ENCODE measurements around the gene LRRC1. TPM values are rescaled to one million over a fixed set of nuclear protein-coding genes. Genes with fewer than 3 reads are reported as not detected.

LRRC1 gene
- total and polyA plus RNA-seq, 8 donors, result 2.9 to 50.4 (median 12.2) TPM

GRCh38 chr6:53874964-53875363, 80.2 kb downstream of the LRRC1 start:
- Histone ChIP-seq H3K36me3 (peaks cover 0 to 8% (median 0%) of the 10 kb centered on the region in 4 donors), H3K4me1 (peaks cover 0 to 7% (median 3%) of the 10 kb centered on the region in 4 donors), H3K27me3 (no peaks in the 10 kb centered on the region), H3K9me3 (no peaks in the 10 kb centered on the region), H3K27ac (no peak overlapping the region), H3K4me3 (no peak overlapping the region)
- 93 to 99% (median 96%) methylated on average over 2 of the region's 2 CpGs for WGBS, 5 donors
- intact Hi-C loops (cut with DNase I; ENCODE audit: low total_unique reads), result no loop called here
- no peak for TF ChIP-seq EP300 (IDR thresholded peaks at IDR 0.05)
- no peak for DNase-seq

GRCh38 chr6:53877151-53877550, 82.3 kb downstream of the LRRC1 start:
- no peak for DNase-seq
- Histone ChIP-seq H3K4me3 (no peak overlapping the region), H3K4me1 (no peaks in the 10 kb centered on the region), H3K27ac (no peak overlapping the region), H3K27me3 (no peaks in the 10 kb centered on the region), H3K9me3 (no peaks in the 10 kb centered on the region), H3K36me3 (peaks cover 0 to 8% (median 0%) of the 10 kb centered on the region in 4 donors)
- TF ChIP-seq POLR2AphosphoS5 (IDR thresholded peaks at IDR 0.05), result no peak
- no peak for TF ChIP-seq POLR2A (IDR thresholded peaks at IDR 0.05)
- TF ChIP-seq EP300 (IDR thresholded peaks at IDR 0.05), result no peak
- no peak for TF ChIP-seq CTCF (IDR thresholded peaks at IDR 0.05)
- intact Hi-C loops (cut with DNase I; ENCODE audit: low total_unique reads), result no loop called here
- WGBS, 5 donors, result 65 to 100% (median 68%) methylated on average over 2 of the region's 2 CpGs

GRCh38 chr6:53878808-53879207, 84.0 kb downstream of the LRRC1 start:
- no peaks in the 10 kb centered on the region for H3K27me3 ChIP-seq
- peaks cover 0 to 9% (median 7%) of the 10 kb centered on the region in 4 donors for H3K36me3 ChIP-seq
- no peaks in the 10 kb centered on the region for H3K9me3 ChIP-seq
- TF ChIP-seq POLR2AphosphoS5 (IDR thresholded peaks at IDR 0.05) (no peak), EP300 (IDR thresholded peaks at IDR 0.05) (no peak), POLR2A (IDR thresholded peaks at IDR 0.05) (no peak), CTCF (IDR thresholded peaks at IDR 0.05) (no peak)
- no peaks in the 10 kb centered on the region for H3K4me1 ChIP-seq
- intact Hi-C loops (cut with DNase I; ENCODE audit: low total_unique reads), result no loop called here
- no peak overlapping the region for H3K27ac ChIP-seq
- WGBS, 5 donors, result 91 to 98% (median 96%) methylated on average over 2 of the region's 2 CpGs
- no peak overlapping the region for H3K4me3 ChIP-seq
- DNase-seq, result no peak

GRCh38 chr6:53879608-53880007, 84.8 kb downstream of the LRRC1 start:
- intact Hi-C loops (cut with DNase I; ENCODE audit: low total_unique reads), result no loop called here
- Histone ChIP-seq H3K4me1 (no peaks in the 10 kb centered on the region), H3K27me3 (no peaks in the 10 kb centered on the region), H3K4me3 (no peak overlapping the region), H3K27ac (no peak overlapping the region), H3K36me3 (peaks cover 0 to 13% (median 9%) of the 10 kb centered on the region in 4 donors), H3K9me3 (no peaks in the 10 kb centered on the region)
- WGBS, 5 donors, result 67 to 82% (median 74%) methylated on average over 4 of the region's 4 CpGs
- DNase-seq, result no peak
- TF ChIP-seq POLR2AphosphoS5 (IDR thresholded peaks at IDR 0.05), result no peak

GRCh38 chr6:53887316-53887715, 92.5 kb downstream of the LRRC1 start:
- peaks cover 0 to 13% (median 5%) of the 10 kb centered on the region in 4 donors for H3K36me3 ChIP-seq
- intact Hi-C loops (cut with DNase I; ENCODE audit: low total_unique reads), result no loop called here
- no peak for TF ChIP-seq POLR2AphosphoS5 (IDR thresholded peaks at IDR 0.05)
- TF ChIP-seq POLR2A (IDR thresholded peaks at IDR 0.05), result no peak
- TF ChIP-seq CTCF (IDR thresholded peaks at IDR 0.05), result no peak
- TF ChIP-seq EP300 (IDR thresholded peaks at IDR 0.05), result no peak
- H3K27ac ChIP-seq, result no peak overlapping the region
- no peaks in the 10 kb centered on the region for H3K4me1 ChIP-seq
- no peaks in the 10 kb centered on the region for H3K9me3 ChIP-seq
- H3K27me3 ChIP-seq, result no peaks in the 10 kb centered on the region
- no peak overlapping the region for H3K4me3 ChIP-seq
- DNase-seq, result no peak
- 74 to 84% (median 77%) methylated on average over 2 of the region's 2 CpGs for WGBS, 5 donors
